ENCODE results near the gene OSBP2.

The OSBP2 gene

DNA sequence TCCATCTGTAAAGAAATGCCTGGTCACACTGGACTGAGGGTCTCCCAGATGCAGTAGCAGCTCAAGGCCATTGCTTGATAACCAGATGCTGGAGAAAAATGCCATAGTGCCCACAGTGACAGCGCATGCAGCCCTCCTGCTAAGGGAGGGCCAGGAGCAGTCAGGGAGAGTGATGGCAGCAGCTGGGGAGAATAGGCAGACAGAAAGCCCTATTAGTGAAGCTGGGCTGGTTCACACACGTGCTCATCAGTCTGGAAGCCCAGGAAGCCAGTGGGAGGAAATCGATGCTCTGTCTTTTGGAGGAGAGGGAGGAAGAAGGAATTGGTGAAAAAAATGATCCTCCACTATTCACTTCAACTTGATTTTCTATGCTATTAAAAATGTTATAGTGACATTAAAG, 82.9 kb downstream of the OSBP2 start:
- DNase-seq (ENCODE audit: low read depth), result no peak
- TF ChIP-seq, protein P1, sequence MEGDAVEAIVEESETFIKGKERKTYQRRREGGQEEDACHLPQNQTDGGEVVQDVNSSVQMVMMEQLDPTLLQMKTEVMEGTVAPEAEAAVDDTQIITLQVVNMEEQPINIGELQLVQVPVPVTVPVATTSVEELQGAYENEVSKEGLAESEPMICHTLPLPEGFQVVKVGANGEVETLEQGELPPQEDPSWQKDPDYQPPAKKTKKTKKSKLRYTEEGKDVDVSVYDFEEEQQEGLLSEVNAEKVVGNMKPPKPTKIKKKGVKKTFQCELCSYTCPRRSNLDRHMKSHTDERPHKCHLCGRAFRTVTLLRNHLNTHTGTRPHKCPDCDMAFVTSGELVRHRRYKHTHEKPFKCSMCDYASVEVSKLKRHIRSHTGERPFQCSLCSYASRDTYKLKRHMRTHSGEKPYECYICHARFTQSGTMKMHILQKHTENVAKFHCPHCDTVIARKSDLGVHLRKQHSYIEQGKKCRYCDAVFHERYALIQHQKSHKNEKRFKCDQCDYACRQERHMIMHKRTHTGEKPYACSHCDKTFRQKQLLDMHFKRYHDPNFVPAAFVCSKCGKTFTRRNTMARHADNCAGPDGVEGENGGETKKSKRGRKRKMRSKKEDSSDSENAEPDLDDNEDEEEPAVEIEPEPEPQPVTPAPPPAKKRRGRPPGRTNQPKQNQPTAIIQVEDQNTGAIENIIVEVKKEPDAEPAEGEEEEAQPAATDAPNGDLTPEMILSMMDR (conservative IDR thresholded peaks at IDR 0.05; ENCODE audit: low read depth, low read length), result no peak
- no peak overlapping the region for H3K4me3 ChIP-seq (ENCODE audit: low read depth, low read length)

DNA sequence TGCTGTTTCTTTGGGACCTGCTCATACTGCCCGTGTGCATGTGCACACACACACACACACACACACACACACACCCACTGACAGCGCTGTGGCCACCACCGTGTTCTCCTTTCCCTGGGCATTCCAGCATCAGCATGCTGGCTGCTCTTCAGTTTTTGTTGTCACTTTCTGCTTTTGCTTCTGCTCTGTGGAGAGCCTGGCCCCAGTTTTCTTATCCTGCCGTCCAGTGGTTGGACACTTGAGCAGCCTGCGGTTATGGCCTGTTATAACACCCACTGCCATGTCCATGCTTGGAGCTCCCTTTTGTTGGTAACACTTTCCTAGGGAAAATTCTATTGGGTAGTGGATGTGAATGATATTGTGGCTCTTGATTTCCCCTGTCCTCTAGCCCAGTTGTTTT, 83.6 kb downstream of the OSBP2 start:
- TF ChIP-seq, protein P1 (conservative IDR thresholded peaks at IDR 0.05; ENCODE audit: low read depth, low read length), result no peak
- DNase-seq (ENCODE audit: low read depth), result no peak
- H3K4me3 ChIP-seq (ENCODE audit: low read depth, low read length), result no peak overlapping the region

DNA sequence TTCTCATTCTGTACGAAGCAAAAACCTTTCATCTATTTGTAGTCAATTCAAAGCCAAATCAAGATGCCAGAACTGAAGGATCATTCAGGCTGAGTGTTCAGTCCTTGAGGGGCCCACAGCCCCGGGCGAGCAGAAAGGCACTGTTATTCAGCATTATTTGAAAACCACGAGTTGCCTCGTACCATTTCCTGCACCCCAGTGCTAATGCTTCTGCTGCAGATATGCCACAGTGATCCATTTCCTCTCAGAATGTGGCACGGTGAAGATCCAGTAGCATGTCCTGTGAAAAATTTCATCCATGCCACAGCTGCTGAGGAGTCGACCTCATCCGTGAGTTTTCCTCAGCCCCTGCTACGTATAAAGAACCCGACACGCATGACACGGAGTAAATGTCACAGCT, 85.4 kb downstream of the OSBP2 start:
- TF ChIP-seq, protein P1 (conservative IDR thresholded peaks at IDR 0.05; ENCODE audit: low read depth, low read length), result no peak
- no peak overlapping the region for H3K4me3 ChIP-seq (ENCODE audit: low read depth, low read length)
- no peak for DNase-seq (ENCODE audit: low read depth)

DNA sequence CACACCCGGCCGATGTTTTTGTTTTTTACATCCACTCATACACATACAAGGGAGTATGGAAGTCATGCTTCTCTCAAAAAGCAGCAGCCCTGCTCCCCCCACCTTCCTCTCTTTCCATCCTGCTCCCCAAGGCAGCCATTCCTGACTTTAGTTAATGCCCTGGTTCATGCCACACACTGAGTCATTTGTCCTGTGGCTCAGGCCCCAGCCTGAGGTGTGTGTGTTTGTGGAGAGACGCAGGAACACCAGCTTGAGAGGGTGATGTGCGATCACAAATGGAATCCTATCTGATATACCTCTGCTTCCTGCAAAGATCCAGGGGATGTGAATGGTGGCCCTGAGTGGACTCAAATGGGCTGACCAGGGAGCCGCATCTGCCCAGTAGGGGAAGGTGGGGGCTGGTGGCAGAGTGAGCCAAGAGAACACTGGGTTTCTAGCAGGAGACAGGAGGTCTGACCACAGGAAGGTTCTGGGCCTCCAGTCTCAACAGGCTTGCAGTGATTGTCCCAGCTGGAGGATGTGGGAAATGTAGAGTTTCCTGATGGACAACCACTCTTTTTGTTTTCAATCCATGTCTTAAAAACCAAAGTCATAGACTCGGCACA, 86.7 kb downstream of the OSBP2 start:
- TF ChIP-seq, protein P1 (conservative IDR thresholded peaks at IDR 0.05; ENCODE audit: low read depth, low read length), result no peak
- no peak overlapping the region for H3K4me3 ChIP-seq (ENCODE audit: low read depth, low read length)
- no peak for DNase-seq (ENCODE audit: low read depth)

DNA sequence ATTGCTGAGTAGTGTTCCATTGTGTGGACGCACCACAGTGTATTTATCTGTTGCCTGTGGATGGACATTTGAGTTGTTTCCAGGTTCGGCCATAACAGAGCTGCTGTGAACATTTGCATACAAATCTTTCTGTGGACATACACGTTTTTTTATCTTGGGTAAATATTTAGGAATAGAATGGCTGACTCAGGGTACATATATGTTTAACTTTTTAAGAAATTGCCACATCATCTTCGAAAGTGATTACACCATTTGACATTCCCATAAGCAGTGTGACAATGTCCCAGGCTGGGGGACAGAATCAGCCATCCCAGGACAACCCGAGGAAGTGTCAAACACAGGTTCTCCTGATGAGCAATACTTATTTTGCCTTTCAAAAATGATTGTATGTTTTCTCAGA, 87.9 kb downstream of the OSBP2 start:
- no peak overlapping the region for H3K4me3 ChIP-seq (ENCODE audit: low read depth, low read length)
- no peak for DNase-seq (ENCODE audit: low read depth)
- TF ChIP-seq, protein P1 (conservative IDR thresholded peaks at IDR 0.05; ENCODE audit: low read depth, low read length), result no peak

DNA sequence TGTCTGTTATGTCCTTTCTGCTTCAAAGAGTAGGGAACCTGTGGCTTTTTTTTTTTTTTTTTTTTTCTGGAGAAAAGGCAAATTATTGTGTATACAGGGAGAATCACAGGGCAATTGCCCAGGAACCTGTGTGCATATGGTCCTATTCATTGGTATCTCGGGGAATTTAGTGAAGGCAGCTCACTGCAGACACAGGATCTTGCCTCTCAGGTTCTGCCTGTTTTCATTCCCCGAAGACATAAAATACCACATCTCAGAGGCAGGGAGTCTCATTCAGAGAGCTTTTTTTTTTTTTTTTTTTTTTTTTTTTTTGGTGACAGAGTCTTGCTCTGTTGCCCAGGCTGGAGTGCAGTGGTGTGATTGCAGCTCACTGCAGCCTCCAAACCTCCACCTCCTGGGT, 88.3 kb downstream of the OSBP2 start:
- TF ChIP-seq, protein P1 (conservative IDR thresholded peaks at IDR 0.05; ENCODE audit: low read depth, low read length), result no peak
- H3K4me3 ChIP-seq (ENCODE audit: low read depth, low read length), result no peak overlapping the region
- no peak for DNase-seq (ENCODE audit: low read depth)

DNA sequence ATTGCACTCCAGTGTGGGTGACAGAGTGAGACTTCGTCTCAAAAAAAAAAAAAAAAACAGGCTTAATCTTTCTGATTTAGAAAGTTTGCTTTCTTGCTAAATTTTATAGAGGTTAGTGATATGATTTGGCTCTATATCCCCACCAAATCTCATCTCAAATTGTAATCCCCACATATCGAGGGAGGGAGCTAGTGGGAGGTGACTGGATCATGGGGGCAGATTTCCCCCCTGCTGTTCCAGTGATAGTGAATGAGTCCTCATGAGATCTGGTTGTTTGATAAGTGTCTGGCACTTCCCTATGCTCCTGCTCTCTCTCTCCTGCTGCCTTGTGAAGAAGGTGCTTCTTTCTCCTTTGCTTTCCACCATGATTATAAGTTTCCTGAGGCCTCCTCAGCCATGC, 90.9 kb downstream of the OSBP2 start:
- TF ChIP-seq, protein P1 (conservative IDR thresholded peaks at IDR 0.05; ENCODE audit: low read depth, low read length), result no peak
- no peak for DNase-seq (ENCODE audit: low read depth)
- no peak overlapping the region for H3K4me3 ChIP-seq (ENCODE audit: low read depth, low read length)
